HL-60 (cell line): ENCODE results near the gene USP10.

Experiments used
- GABPA ChIP-seq: IDR thresholded peaks from 2 replicates; pipeline ENCODE4 v1.6.1; 2012; ENCODE audit warnings: low read depth
- POLR2AphosphoS5 ChIP-seq: IDR thresholded peaks from 2 replicates; pipeline ENCODE4 v1.6.1; 2012; ENCODE audit warnings: low read depth
- TF ChIP-seq, protein P1 (sequence below): IDR thresholded peaks from one replicate; pipeline ENCODE4 v1.5.1; 2011; ENCODE audit warnings: low read length, control low read depth, inconsistent platforms; ENCODE audit not compliant: insufficient read depth

DNA sequence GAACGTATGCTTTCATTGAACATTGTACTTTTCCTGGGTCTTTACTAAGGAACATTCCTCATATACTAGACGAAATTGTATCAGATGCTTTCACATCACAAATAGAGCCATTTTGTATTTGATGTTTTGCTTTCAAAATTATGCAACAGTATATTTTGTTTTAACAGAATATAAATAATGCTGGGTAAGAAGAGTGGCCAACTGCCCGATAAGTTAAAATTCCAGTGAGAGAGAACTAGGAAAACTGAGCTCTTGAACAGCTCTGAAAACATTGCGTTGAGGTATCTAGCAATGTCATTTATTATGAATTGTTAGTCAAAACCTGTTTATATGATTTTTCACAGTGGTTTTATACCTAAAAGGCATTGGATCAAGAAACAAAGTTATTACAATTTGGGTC is 50.8 kb downstream of the USP10 start:
- TF ChIP-seq, protein P1, sequence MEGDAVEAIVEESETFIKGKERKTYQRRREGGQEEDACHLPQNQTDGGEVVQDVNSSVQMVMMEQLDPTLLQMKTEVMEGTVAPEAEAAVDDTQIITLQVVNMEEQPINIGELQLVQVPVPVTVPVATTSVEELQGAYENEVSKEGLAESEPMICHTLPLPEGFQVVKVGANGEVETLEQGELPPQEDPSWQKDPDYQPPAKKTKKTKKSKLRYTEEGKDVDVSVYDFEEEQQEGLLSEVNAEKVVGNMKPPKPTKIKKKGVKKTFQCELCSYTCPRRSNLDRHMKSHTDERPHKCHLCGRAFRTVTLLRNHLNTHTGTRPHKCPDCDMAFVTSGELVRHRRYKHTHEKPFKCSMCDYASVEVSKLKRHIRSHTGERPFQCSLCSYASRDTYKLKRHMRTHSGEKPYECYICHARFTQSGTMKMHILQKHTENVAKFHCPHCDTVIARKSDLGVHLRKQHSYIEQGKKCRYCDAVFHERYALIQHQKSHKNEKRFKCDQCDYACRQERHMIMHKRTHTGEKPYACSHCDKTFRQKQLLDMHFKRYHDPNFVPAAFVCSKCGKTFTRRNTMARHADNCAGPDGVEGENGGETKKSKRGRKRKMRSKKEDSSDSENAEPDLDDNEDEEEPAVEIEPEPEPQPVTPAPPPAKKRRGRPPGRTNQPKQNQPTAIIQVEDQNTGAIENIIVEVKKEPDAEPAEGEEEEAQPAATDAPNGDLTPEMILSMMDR: no peak
- TF ChIP-seq GABPA (no peak), POLR2AphosphoS5 (no peak)
